Right lobe of liver (tissue), 4 donors: ENCODE results near the gene SPATA20.

ENCODE experiments used
- CTCF ChIP-seq, 4 donors: fragments of 200-600 bp in 3 of 4; fragments of 450-650 bp in 1 of 4; IDR thresholded peaks; one replicate each; pipeline versions ENCODE4 v1.5.1 to v1.8.0; 2016 to 2022; ENCODE audit warnings: antibody characterized with exemption in 4 of 4, mild to moderate bottlenecking in 2 of 4
- POLR2A ChIP-seq: fragments of 450-650 bp; IDR thresholded peaks from one replicate; pipeline ENCODE4 v1.6.1; 2017; ENCODE audit warnings: antibody characterized with exemption, mild to moderate bottlenecking
- donor health status: DM: no; HTN: no; CAD: no.
- donor health status: DM: no; HTN: no; CAD: no.
- donor health status: DM: no; HTN: yes; CAD: no.

GRCh38 chr17:50534222-50534978 is 12.6 kb upstream of the SPATA20 start:
- TF ChIP-seq CTCF (IDR thresholded peaks at IDR 0.05) (no peak), POLR2A (no peak)
